B cell (primary cell): ENCODE data around the gene RTL5.

ENCODE experiments used
- CTCF ChIP-seq: fragments of 200-600 bp; IDR thresholded peaks from one replicate; pipeline ENCODE4 v1.8.0; 2022; ENCODE audit warnings: antibody characterized with exemption, mild to moderate bottlenecking
- EZH2 ChIP-seq: IDR thresholded peaks from 2 replicates; pipeline ENCODE4 v1.6.1; 2012; ENCODE audit warnings: borderline replicate concordance, low read depth, mild to moderate bottlenecking, moderate library complexity, low read length; ENCODE audit not compliant: insufficient read depth, poor library complexity, severe bottlenecking

- TF ChIP-seq CTCF (no peak), EZH2 (no peak)
These were observed 8.1 kb downstream of the RTL5 start for GRCh38 chrX:72123471-72124185.
